ENCODE data around the gene EFCAB12. TPM values are rescaled to one million over a fixed set of nuclear protein-coding genes. Genes with fewer than 3 reads are reported as not detected.

EFCAB12 gene
- total RNA-seq, 2 donors from 2014 or later = 0.33 to 0.73 TPM

DNA sequence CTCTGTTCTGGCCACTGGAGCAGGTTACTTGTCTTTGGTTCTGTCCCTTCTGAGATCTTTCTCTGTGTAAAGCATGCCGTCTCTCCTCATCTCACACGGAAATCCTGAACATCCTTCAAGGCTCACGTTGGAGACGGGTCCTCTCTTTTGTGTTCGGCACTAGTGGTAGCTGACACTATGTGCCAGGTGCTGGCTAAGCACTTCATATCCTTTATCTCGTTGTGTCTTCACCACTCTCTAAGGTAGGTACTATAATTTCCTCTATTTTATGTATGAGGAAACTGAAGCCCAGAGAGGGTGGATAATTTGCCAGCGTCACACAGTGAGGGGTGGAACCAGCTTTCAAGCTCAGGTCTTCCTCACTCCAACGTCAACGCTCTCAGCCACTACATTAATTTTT, 12.8 kb upstream of the EFCAB12 start:
- Mint-ChIP-seq H3K4me3 (peak overlapping the region; percentile 99), H3K9me3 (no peaks in the 10 kb centered on the region), H3K36me3 (ENCODE audit: low read depth) (peaks cover 18% of the 10 kb centered on the region), H3K4me1 (peaks cover 48% of the 10 kb centered on the region), H3K27ac (no peak overlapping the region), H3K27me3 (ENCODE audit: insufficient read depth) (no peaks in the 10 kb centered on the region)
- H3K4me3 ChIP-seq (ENCODE audit: low read length) = peak overlapping the region; percentile 90
- no peaks in the 10 kb centered on the region for H3K9me3 ChIP-seq (ENCODE audit: control insufficient read depth, low read length)
- no peak for DNase-seq
- peaks cover 19% of the 10 kb centered on the region for H3K36me3 ChIP-seq (ENCODE audit: control insufficient read depth, insufficient read depth, low read length)
- TF ChIP-seq, protein P1, sequence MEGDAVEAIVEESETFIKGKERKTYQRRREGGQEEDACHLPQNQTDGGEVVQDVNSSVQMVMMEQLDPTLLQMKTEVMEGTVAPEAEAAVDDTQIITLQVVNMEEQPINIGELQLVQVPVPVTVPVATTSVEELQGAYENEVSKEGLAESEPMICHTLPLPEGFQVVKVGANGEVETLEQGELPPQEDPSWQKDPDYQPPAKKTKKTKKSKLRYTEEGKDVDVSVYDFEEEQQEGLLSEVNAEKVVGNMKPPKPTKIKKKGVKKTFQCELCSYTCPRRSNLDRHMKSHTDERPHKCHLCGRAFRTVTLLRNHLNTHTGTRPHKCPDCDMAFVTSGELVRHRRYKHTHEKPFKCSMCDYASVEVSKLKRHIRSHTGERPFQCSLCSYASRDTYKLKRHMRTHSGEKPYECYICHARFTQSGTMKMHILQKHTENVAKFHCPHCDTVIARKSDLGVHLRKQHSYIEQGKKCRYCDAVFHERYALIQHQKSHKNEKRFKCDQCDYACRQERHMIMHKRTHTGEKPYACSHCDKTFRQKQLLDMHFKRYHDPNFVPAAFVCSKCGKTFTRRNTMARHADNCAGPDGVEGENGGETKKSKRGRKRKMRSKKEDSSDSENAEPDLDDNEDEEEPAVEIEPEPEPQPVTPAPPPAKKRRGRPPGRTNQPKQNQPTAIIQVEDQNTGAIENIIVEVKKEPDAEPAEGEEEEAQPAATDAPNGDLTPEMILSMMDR (conservative IDR thresholded peaks at IDR 0.05) = no peak
- no peak overlapping the region for H3K27ac ChIP-seq (ENCODE audit: low read depth, low read length)
- peak overlapping the region; percentile 68 for H3K9ac ChIP-seq (ENCODE audit: extremely low read depth, low read length, poor library complexity, severe bottlenecking)
- H3K27me3 ChIP-seq (ENCODE audit: control insufficient read depth, insufficient read depth, low read length, poor library complexity, severe bottlenecking) = no peaks in the 10 kb centered on the region
- 78 to 85% methylated on average over 9 of the region's 9 CpGs for WGBS, 2 experiments (ENCODE audit: insufficient coverage in 1 of 2, insufficient read length in 1 of 2)
- H3K4me1 ChIP-seq (ENCODE audit: control insufficient read depth, insufficient read depth, low read length) = peaks cover 32% of the 10 kb centered on the region

DNA sequence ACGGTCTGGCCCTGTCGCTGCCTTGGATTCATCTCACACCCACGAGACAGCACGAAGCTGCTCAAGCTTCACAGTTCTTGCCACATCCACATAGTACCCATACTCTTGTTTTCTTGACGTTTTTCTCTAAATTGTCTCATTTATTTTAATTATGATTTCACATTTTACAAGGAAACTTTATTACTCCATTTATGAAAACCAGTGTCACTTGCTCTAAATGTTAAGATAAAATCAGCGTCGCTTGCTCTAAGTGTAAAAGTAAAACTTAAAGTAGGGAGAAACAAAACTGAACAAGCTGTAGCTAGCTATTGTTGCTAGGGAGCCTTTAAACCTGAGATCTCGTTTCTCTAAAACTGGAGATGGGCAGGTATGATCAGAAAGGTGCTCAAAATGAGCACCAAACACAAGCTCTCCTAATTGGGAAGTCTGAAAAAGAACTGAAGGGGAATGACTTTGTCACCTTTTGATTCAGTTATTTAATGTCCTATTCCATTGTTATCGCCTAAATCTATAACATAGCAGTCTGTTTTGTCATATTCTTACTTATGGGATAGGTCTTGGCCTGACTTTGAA, 12.3 kb upstream of the EFCAB12 start:
- H3K9me3 ChIP-seq (ENCODE audit: control insufficient read depth, low read length) = no peaks in the 10 kb centered on the region
- peaks cover 30% of the 10 kb centered on the region for H3K4me1 ChIP-seq (ENCODE audit: control insufficient read depth, insufficient read depth, low read length)
- Mint-ChIP-seq H3K27me3 (ENCODE audit: insufficient read depth) (no peaks in the 10 kb centered on the region), H3K36me3 (ENCODE audit: low read depth) (peaks cover 22% of the 10 kb centered on the region), H3K27ac (peak overlapping the region; percentile 93), H3K4me3 (peak overlapping the region; percentile 99), H3K4me1 (peaks cover 47% of the 10 kb centered on the region), H3K9me3 (no peaks in the 10 kb centered on the region)
- peaks cover 24% of the 10 kb centered on the region for H3K36me3 ChIP-seq (ENCODE audit: control insufficient read depth, insufficient read depth, low read length)
- no peak for DNase-seq
- WGBS, 2 experiments (ENCODE audit: insufficient coverage in 1 of 2, insufficient read length in 1 of 2) = 17 to 31% methylated on average over 5 to 9 of the region's 9 CpGs
- peak overlapping the region; percentile 89 for H3K27ac ChIP-seq (ENCODE audit: low read depth, low read length)
- peak overlapping the region; percentile 68 for H3K9ac ChIP-seq (ENCODE audit: extremely low read depth, low read length, poor library complexity, severe bottlenecking)
- no peaks in the 10 kb centered on the region for H3K27me3 ChIP-seq (ENCODE audit: control insufficient read depth, insufficient read depth, low read length, poor library complexity, severe bottlenecking)
- peak overlapping the region; percentile 90 for H3K4me3 ChIP-seq (ENCODE audit: low read length)
- TF ChIP-seq, protein P1 (conservative IDR thresholded peaks at IDR 0.05) = no peak

DNA sequence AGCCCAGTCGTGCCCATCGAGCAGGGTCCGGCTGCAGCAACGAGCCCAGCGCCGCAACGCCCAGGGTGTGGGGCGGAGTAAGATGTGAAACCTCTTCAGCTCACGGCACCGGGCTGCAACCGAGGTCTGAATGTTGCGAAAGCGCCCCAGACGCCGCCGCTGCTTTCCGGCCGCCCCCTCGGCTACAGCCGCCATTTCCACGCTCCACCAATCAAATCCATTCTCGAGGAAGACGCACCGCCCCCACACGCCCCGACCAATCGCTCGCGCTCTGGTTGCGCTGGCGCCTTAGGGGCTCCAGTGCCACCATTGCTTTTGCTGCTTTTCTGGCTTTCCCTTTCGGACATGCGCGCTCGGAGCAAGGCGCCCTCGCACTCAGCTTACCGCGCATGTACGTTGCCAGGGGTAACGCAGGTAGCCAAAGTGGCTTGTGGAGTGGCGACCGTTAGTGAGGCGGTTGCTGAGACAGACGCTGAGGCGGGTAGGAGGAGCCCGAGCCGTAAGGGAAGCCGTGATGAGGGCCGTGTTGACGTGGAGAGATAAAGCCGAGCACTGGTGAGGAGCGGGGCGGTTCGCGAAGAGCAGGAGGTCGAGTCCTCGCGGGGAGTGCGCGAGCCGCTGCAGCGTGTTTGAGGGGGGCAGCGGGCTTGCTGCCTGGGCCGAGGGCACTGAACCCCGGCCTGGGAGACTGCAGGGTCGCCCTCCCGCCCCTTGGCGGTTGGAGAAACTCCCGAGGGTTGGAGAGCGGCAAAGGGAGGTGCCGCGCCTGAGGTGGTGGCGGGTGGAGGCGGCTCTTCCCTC, 11.6 kb upstream of the EFCAB12 start, which contains the start of the genes IFT122 and MBD4:
Gene IFT122, plus strand, starts transcription at position 408 of the 801 bp plus-strand sequence. Its CDS starts 107 bp downstream, at position 515.
Gene MBD4, minus strand, starts transcription at position 132 of the 801 bp plus-strand sequence. Its CDS starts 115 bp downstream, at position 17.
- TF ChIP-seq, protein P1 (conservative IDR thresholded peaks at IDR 0.05) = no peak
- peak within 1 kb of the TSS; percentile 73 for H3K9ac ChIP-seq (ENCODE audit: extremely low read depth, low read length, poor library complexity, severe bottlenecking)
- peaks cover 31% of the 10 kb centered on the region for H3K36me3 ChIP-seq (ENCODE audit: control insufficient read depth, insufficient read depth, low read length)
- peak within 1 kb of the TSS; percentile 89 for H3K27ac ChIP-seq (ENCODE audit: low read depth, low read length)
- peaks cover 25% of the 10 kb centered on the region for H3K4me1 ChIP-seq (ENCODE audit: control insufficient read depth, insufficient read depth, low read length)
- Mint-ChIP-seq H3K4me1 (peaks cover 44% of the 10 kb centered on the region), H3K4me3 (peak within 1 kb of the TSS; percentile 99), H3K36me3 (ENCODE audit: low read depth) (peaks cover 26% of the 10 kb centered on the region), H3K27me3 (ENCODE audit: insufficient read depth) (no peaks in the 10 kb centered on the region), H3K27ac (peak within 1 kb of the TSS; percentile 95), H3K9me3 (no peaks in the 10 kb centered on the region)
- peak within 1 kb of the TSS; percentile 96 for H3K4me3 ChIP-seq (ENCODE audit: low read length)
- DNase-seq = peak; percentile 99
- H3K9me3 ChIP-seq (ENCODE audit: control insufficient read depth, low read length) = no peaks in the 10 kb centered on the region
- H3K27me3 ChIP-seq (ENCODE audit: control insufficient read depth, insufficient read depth, low read length, poor library complexity, severe bottlenecking) = no peaks in the 10 kb centered on the region
- 0% methylated on average over 34 to 75 of the region's 75 CpGs for WGBS, 2 experiments (ENCODE audit: insufficient coverage in 1 of 2, insufficient read length in 1 of 2)
